GM19193 (cell line): ENCODE data around the gene NEK5.

Experiments used
- POLR2A ChIP-seq: IDR thresholded peaks from 4 replicates; pipeline ENCODE4 v1.6.1; 2011; ENCODE audit not compliant: insufficient read depth, insufficient read length; ENCODE audit errors: extremely low read depth

Gene NEK5

DNA sequence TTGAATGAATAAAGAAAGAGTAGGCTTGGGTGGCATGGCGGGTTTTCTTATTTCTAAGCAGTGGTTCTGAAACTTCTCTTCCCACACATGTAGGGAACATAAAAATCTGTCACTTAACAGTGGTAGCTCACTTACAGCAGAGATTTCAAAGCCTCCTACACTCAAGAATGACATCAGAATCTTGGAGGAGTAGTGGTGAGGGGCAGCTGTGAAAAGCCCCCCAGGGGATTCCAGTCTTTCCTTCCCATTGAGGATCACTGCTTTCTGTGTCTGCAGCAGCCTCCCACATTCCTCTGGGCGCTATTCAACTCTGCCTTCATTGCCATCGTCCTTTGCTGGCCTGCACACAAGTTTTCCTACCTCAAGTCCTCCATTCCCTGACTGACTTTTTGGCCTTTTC is 8.6 kb upstream of the NEK5 start:
- TF ChIP-seq POLR2A: no peak

DNA sequence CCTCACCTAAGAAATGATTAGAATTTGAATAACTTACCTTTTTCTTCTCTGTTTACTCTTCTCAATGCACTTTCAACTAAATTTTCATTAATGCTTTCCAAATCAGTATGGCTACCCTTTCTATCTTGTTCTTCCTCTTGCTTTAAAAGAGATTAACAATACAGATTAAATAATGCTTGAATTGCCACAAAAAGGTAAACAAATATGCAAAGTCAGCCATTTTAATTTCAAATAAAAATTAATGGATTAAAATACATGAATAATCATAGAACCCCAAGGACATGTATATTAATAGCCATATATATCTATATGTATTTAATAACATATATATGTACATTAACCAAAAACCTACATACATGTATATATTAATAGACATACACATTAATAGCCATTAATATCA is 7.9 kb upstream of the NEK5 start:
- no peak for TF ChIP-seq POLR2A

DNA sequence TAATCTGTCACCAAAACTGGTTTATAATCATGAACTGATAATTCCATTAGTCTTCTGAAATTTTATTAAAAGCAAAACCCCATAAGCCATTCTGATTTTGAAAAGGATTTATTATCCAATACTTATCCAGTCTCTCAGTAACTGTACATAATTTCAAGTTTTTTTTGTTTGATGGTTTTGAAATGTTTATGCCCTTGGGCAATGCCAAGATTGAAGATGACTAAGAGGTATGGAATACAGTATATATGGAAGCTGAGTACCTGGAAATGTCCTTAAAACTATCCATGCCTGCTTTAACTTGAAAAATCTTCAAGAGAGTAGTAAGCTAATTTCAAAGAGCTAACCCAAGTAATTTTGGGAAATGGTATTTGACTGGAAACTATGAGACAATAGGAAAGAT is 1.8 kb upstream of the NEK5 start:
- no peak for TF ChIP-seq POLR2A

DNA sequence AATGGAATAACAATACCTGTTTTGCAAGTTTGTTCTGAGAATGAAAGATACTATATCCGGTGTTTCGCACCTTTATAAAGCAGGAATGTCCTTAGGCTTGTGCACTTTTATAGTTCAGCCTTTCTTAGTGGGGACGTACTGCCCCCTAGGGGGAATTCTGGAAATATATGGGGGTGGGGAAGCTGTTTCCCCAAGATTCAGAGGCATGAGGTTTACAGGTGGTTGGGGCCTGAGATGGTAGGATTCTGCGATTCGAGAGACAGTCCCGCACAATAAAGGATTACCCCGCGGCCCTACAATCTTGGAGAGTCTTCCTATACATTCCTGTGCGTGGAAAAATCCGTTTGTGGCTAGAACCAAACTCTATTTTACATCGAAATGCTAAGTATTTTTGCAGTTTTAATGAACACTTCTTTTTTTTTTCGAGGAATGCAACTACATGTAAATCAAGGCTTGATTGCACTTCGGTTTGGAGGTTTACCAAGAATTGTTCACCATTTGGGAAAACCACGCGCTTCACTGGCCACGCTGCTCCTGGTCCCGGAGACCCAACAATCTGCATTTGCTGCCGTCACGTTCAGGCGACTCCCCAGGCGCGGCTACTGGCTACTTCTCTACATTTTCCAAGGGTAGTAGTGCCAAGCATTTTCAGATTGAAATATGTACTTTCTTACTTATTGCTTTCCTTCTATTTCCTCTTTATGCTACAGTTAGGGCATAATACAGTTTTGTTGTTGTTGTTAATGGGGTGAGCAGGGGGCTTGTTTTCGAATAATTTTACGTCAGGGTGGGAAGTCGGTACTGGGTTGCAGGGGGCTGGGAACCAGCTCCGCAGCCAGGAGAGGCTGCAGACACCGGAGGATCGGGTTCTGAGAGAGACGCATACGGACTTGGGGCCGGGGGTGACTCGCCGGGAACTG is 830 bp downstream of the NEK5 start:
- no peak for TF ChIP-seq POLR2A

DNA sequence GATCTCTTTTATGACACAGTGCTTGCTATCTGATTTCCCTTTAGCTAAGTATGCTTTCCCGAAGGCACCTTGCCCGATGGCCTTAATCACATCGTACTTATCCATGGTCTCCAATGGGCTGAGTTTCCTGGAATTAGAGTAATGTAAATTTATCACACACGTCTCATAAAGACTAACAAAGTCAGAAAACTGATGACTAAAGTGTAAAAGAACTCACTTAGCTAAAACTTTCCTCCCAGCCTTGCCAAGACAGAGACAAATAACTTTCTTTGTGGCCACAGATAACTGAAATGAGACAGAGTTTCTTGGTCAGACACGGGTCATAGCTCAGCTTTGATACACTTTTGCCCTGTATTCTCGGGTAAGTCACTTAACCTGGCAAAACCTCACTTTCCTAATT is 1.5 kb downstream of the NEK5 start:
- no peak for TF ChIP-seq POLR2A

DNA sequence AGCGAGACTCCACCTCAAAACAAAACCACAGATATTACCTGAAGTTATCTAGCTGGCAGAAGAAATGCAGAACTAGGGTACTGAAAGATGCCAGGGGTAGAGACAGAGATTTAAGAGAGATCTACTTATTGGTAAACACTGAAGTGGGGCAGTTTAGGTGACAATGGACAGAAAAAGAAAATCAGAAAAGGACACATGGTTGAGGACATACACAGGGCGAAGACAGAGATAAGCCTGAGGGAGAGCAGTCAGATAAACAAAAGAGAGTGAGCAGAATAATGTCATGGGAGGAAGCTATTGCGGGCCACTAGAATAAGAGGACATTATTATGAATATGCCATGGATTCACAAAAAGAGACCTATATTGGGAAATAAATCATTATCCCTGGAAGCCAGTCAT is 3.3 kb downstream of the NEK5 start:
- no peak for TF ChIP-seq POLR2A

DNA sequence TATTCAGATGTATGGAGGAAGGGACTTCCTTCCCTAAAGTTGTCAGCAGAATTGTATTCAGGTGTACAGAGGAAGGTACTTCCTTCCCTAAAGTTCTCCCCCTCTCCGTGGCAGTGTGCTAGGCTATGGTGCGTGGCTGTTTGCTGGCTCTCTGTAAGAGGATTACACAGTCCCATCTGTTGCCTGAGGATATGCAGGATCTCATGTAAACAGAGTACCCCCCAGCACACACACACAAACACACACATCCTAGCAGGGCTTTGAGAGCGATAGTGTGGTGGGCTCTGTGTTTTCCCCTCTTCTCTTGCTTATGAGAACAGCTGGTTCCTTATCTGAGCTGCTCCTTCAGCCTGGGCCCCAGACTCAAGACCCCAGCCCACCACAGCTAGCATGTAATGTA is 10.3 kb downstream of the NEK5 start:
- no peak for TF ChIP-seq POLR2A

DNA sequence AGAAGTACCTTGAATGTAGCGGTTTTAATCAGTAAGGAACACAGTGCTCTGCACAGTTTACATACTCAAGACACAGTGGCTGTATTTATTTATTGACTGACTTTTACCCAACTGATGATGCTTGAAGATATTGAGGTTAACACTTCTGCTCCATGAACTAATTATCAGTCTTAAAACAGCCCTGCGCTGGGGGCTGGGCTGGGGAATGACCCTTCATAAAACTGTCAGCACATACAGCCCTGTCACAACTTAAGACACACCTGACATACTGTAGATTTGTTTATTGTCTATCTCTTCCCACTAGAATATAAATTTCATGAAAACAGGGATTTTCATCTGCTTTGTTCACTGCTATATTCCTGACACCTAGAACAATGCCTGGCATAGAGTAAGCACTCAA is 10.8 kb downstream of the NEK5 start:
- no peak for TF ChIP-seq POLR2A

DNA sequence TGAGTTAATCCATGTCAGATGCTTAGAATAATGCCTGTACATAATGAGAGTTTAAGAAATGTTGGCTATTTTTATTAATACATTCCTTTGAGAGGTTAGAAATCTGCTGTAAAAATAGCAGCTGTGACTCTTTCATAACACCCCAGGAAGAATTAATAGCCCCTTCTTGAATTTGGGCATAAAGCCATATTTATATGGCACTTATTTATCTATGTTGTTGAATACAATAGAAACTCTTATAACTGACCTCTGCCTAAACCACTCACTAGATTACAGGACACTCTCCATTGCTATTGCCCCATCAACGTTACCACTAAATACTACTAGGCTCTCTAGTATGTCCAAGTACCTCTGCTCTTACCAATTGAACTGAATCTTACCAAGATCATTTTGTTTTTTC is 16.3 kb downstream of the NEK5 start:
- no peak for TF ChIP-seq POLR2A

DNA sequence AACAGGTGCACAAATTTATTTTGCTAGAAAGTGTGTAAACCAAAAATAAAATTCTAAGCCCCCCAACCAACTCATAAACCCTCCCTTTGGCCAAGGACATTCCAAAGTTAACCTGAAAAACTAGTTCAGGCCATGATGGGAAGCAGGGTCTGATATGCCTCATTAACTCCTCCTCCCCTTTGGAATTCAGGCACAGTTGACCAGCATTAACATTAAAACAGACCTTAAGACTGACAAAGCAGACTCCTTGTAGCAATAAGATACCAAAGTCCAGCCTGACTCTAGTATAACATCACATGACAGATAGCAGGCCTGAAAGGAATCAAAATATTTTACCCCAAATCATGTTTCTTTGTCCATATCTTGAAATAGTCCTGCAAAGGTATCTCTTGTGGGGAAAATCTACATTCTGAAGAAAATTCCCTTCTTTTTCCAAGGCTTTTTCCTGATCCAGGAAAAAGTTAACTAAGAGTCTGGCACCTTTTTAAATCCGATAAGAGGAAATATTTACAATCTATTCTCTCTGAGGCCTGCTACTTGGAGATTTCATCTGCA is 19.7 kb downstream of the NEK5 start:
- TF ChIP-seq POLR2A: no peak

DNA sequence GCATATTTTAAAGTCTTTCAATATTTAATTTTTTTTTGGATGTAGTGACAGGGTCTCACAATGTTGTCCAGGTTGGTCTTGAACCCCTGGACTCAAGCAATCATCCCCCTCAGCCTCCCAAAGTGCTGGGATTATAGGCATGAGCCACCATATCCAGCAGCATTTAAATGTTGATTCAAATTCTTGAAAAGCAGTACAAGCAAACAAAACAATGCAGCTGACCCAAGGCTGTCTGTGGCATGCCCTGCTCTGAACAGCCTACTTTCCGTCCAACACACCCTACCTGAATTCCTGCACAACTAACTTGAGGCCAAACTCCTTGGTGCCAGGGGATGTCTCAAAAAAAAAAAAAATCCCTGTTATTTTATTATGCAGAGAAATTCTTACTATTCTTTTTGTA is 23.0 kb downstream of the NEK5 start:
- no peak for TF ChIP-seq POLR2A

DNA sequence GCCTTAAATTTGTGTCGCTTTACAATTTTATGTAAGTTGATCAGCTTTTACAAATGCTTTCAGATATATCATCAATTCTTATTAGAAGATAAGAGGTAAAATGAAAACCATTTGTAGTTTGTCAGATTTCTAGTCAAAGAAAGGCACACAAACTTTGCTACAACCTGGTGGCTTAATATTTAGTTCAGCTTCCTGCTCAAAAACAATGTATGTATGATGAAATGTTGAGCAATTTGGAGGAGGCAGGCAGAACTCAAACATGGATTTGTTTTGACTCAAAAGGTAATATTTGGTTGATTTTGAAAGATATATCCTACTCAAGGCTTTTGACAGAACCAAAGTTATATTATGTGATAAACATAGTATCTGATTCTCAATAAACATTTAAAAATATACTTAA is 24.2 kb downstream of the NEK5 start:
- TF ChIP-seq POLR2A: no peak

DNA sequence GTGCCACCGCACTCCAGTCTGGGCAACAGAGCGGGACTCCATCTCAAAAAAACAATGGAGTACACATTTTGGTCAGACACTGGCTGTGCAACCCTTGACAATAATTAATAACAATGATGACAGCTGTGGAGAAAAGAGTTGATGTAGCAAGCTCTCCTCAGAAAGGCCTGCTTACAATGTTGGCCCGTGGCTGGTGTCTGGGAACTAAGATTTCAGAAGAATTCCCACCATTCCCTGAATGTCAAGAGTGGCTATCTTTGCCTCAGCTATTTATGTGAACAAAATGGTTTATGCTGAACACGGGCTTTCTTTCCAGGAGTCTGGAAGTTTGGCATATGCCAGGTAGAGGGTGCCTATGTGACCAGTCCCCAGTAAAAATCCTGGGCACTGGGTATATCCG is 25.5 kb downstream of the NEK5 start:
- TF ChIP-seq POLR2A: no peak

DNA sequence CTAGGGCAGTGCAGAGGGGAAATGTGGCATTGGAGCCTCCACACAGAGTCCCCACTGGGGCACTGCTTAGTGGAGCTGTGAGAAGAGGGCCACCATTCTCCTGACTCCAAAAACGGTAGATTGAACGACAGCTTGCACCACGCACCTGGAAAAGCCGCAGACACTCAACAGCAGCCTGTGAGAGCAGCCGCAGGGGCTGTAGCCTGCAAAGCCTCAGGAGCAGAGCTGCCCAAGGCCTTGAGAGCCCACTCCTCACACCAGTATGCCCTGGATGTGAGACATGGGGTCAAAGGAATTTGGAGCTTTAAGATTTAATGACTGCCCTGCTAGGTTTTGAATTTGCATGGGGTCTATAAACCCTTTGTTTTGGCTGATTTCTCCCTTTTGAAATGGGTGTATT is 31.7 kb downstream of the NEK5 start:
- no peak for TF ChIP-seq POLR2A

DNA sequence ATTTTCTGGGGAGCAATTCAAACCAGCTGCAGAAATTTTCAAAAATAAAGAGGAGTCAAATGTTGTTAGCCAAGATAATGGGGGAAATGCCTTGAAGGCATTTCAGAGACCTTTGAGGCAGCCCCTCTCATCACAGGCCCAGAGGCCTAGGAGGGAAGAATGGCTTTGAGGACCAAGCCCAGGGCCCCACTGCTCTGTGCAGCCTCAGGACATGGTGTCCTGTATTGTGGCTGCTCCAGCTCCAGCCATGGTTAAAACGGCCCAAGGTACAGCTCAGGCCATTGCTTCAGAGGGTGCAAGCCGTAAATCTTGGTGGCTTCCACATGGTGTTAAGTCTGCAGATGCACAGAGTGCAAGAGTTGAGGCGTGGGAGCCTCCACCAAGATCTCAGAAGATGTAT is 32.1 kb downstream of the NEK5 start:
- no peak for TF ChIP-seq POLR2A

DNA sequence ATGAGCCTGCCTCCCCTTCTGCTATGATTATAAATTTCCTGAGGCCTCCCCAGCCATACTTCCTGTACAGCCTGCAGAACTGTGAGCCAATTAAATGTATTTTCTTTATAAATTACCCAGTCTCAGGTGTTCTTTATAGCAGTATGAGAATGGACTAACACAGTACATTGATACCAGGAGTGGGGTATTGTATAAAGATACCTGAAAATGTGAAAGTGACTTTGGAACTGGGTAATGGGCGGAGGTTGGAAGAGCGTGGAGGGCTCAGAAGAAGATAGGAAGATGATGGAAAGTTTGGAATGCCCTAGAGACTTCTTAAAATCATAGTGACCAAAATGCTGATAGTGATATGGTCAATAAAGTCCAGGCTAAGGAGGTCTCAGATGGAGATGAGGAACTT is 32.8 kb downstream of the NEK5 start:
- no peak for TF ChIP-seq POLR2A
